Suprapubic skin (tissue), 4 donors: Measurements from ENCODE around the gene MRPL23. TPM values are rescaled to one million over a fixed set of nuclear protein-coding genes. Genes with fewer than 3 reads are reported as not detected.

Source experiments
- DNase-seq, 2 donors: peaks; one replicate each; pipeline ENCODE4 v3.0.0-alpha.2; 2019; ENCODE audit warnings: low spot score in 2 of 2
- H3K27ac ChIP-seq: fragments of 200-600 bp; sonication (generic); one replicate; pipeline ENCODE4 v1.5.1; 2019
- H3K27me3 ChIP-seq: fragments of 200-600 bp; sonication (generic); one replicate; pipeline ENCODE4 v1.5.1; 2019
- H3K36me3 ChIP-seq: fragments of 200-600 bp; sonication (generic); one replicate; pipeline ENCODE4 v1.5.1; 2019
- H3K4me1 ChIP-seq: fragments of 200-600 bp; sonication (generic); one replicate; pipeline ENCODE4 v1.5.1; 2019
- H3K4me3 ChIP-seq: fragments of 200-600 bp; sonication (generic); one replicate; pipeline ENCODE4 v1.5.1; 2019; ENCODE audit warnings: mild to moderate bottlenecking
- H3K9me3 ChIP-seq: fragments of 200-600 bp; sonication (generic); one replicate; pipeline ENCODE4 v1.5.1; 2019
- CTCF ChIP-seq, 2 donors: fragments of 200-600 bp in 1 of 2; fragments of 450-650 bp in 1 of 2; sonication (generic) in 1 of 2; IDR thresholded peaks; one replicate each; pipeline ENCODE4 v1.5.1; 2016 to 2019; ENCODE audit warnings: antibody characterized with exemption in 2 of 2, mild to moderate bottlenecking in 1 of 2, moderate library complexity in 1 of 2
- EP300 ChIP-seq: sonication (generic); formaldehyde crosslinking; IDR thresholded peaks from one replicate; pipeline ENCODE4 v1.6.1; 2017; ENCODE audit warnings: antibody characterized with exemption
- POLR2A ChIP-seq, 2 donors: fragments of 450-650 bp; IDR thresholded peaks; one replicate each; pipeline ENCODE4 v1.6.1; 2017; ENCODE audit warnings: antibody characterized with exemption in 2 of 2, mild to moderate bottlenecking in 2 of 2, moderate library complexity in 2 of 2
- POLR2AphosphoS5 ChIP-seq, 3 donors: sonication (generic); formaldehyde crosslinking; IDR thresholded peaks; one replicate each; pipeline ENCODE4 v1.6.1; 2017; ENCODE audit warnings: antibody characterized with exemption in 3 of 3
- WGBS: methylation state at CpG from one replicate; pipeline ENCODE4 v1.1.5; 2018; 5-methylcytosine and 5-hydroxymethylcytosine counted together
- total RNA-seq, 4 donors: library from RNA; depleted of rRNA; stranded (reverse); fragments of >200 nt; gene quantifications; one replicate each; pipeline ENCODE4 v1.1.0, GENCODE V29; 2016

MRPL23 gene
- total RNA-seq, 4 donors from 2014 or later = 76.9 to 115 (median 103) TPM

DNA sequence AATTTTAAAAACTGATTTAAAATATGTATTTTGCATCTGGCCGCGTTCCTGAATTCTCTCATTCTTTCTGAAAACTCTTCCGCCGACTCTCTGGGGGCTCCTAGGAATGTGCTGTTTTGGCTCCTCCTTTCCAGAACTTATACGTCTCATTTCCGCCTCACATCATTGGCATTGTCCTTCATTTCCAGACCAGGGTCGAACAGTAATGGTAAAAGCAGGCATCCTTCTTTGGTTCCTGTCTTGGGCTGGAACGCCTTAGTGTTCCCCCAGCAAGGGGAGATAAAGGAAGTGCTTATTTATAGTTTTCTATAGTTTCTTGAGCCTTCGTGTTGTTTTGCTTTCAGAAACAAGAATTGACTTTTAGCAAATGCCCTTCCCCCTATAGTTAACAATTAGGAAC is 38.5 kb upstream of the MRPL23 start:
- no peak for TF ChIP-seq POLR2A (IDR thresholded peaks at IDR 0.05)
- no peak for TF ChIP-seq EP300
- no peak for TF ChIP-seq POLR2AphosphoS5 (IDR thresholded peaks at IDR 0.05)
- TF ChIP-seq CTCF (IDR thresholded peaks at IDR 0.05) = no peak
- no peaks in the 10 kb centered on the region for H3K27me3 ChIP-seq
- DNase-seq = no peak
- H3K27ac ChIP-seq = no peak overlapping the region
- H3K4me1 ChIP-seq = peaks cover 5% of the 10 kb centered on the region
- H3K4me3 ChIP-seq = no peak overlapping the region
- 38% methylated on average over 9 of the region's 9 CpGs for WGBS
- H3K9me3 ChIP-seq = no peaks in the 10 kb centered on the region
- H3K36me3 ChIP-seq = no peaks in the 10 kb centered on the region

- H3K4me3 ChIP-seq = no peak overlapping the region
- no peak for DNase-seq
- H3K27ac ChIP-seq = no peak overlapping the region
- H3K9me3 ChIP-seq = no peaks in the 10 kb centered on the region
- no peak for TF ChIP-seq POLR2AphosphoS5 (IDR thresholded peaks at IDR 0.05)
- no peak for TF ChIP-seq EP300
- TF ChIP-seq CTCF (IDR thresholded peaks at IDR 0.05) = no peak
- TF ChIP-seq POLR2A (IDR thresholded peaks at IDR 0.05) = no peak
- no peaks in the 10 kb centered on the region for H3K27me3 ChIP-seq
- H3K36me3 ChIP-seq = no peaks in the 10 kb centered on the region
- 91% methylated on average over 7 of the region's 7 CpGs for WGBS
- H3K4me1 ChIP-seq = peaks cover 5% of the 10 kb centered on the region
Observed at GRCh38 chr11:1909524-1909923, 37.6 kb upstream of the MRPL23 start.

DNA sequence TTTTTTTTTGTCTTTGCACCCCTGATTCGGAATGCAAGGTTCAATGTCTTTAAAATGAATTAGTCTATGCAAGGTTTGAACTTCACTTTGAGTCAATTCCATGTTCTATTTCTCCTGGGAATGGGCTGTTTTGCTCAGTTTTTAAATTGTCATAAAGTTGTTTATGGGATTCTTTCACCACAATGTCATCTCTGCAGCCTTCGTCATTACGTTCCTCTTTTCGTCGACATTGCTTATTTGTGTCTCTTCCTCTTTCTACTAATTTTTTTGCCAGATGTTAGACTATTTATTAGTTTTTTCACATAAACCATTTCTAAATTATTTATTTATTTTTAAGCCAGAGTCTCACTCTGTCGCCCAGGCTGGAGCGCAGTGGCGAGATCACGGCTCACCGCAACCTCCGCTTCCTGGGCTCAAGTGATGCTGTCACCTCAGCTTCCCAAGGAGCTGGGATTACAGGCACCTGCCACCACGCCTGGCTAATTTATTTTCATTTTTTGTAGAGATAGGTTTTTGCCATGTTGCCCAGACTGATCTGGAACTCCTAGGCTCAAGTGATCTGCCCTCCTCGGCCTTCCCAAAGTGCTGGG is 34.7 kb upstream of the MRPL23 start:
- H3K36me3 ChIP-seq = no peaks in the 10 kb centered on the region
- H3K4me1 ChIP-seq = peaks cover 18% of the 10 kb centered on the region
- no peak overlapping the region for H3K4me3 ChIP-seq
- no peaks in the 10 kb centered on the region for H3K9me3 ChIP-seq
- no peak overlapping the region for H3K27ac ChIP-seq
- TF ChIP-seq CTCF (IDR thresholded peaks at IDR 0.05) = no peak
- TF ChIP-seq EP300 = no peak
- no peak for TF ChIP-seq POLR2AphosphoS5 (IDR thresholded peaks at IDR 0.05)
- no peak for TF ChIP-seq POLR2A (IDR thresholded peaks at IDR 0.05)
- DNase-seq = no peak
- 83% methylated on average over 13 of the region's 13 CpGs for WGBS
- H3K27me3 ChIP-seq = no peaks in the 10 kb centered on the region

GRCh38 chr11:1913271-1914060 is 33.7 kb upstream of the MRPL23 start:
- no peak overlapping the region for H3K27ac ChIP-seq
- peaks cover 23% of the 10 kb centered on the region for H3K4me1 ChIP-seq
- no peak for DNase-seq
- H3K36me3 ChIP-seq = no peaks in the 10 kb centered on the region
- H3K9me3 ChIP-seq = no peaks in the 10 kb centered on the region
- no peak overlapping the region for H3K4me3 ChIP-seq
- no peaks in the 10 kb centered on the region for H3K27me3 ChIP-seq
- TF ChIP-seq EP300 = no peak
- no peak for TF ChIP-seq POLR2A (IDR thresholded peaks at IDR 0.05)
- TF ChIP-seq CTCF (IDR thresholded peaks at IDR 0.05) = no peak
- no peak for TF ChIP-seq POLR2AphosphoS5 (IDR thresholded peaks at IDR 0.05)
- WGBS = 90% methylated on average over 31 of the region's 31 CpGs

GRCh38 chr11:1915795-1916131 is 31.4 kb upstream of the MRPL23 start:
- Histone ChIP-seq H3K27ac (no peak overlapping the region), H3K9me3 (no peaks in the 10 kb centered on the region), H3K4me3 (no peak overlapping the region), H3K4me1 (peaks cover 33% of the 10 kb centered on the region), H3K27me3 (no peaks in the 10 kb centered on the region), H3K36me3 (no peaks in the 10 kb centered on the region)
- no peak for DNase-seq
- TF ChIP-seq CTCF (IDR thresholded peaks at IDR 0.05) (no peak), POLR2AphosphoS5 (IDR thresholded peaks at IDR 0.05) (no peak), POLR2A (IDR thresholded peaks at IDR 0.05) (no peak), EP300 (no peak)
- WGBS = 94% methylated on average over 2 of the region's 2 CpGs
